GM21576 (cell line): ENCODE results near the gene WNK2.

Experiments used
- ATAC-seq: cut with Tn5 transposase; IDR thresholded peaks from one replicate; pipeline ENCODE4 v1.9.1; 2021; ENCODE audit warnings: mild to moderate bottlenecking, moderate library complexity; ENCODE audit not compliant: unreplicated experiment

The WNK2 gene

GRCh38 chr9:93161786-93162562 lies 22.0 kb upstream of the WNK2 start:
- ATAC-seq, result no peak

DNA sequence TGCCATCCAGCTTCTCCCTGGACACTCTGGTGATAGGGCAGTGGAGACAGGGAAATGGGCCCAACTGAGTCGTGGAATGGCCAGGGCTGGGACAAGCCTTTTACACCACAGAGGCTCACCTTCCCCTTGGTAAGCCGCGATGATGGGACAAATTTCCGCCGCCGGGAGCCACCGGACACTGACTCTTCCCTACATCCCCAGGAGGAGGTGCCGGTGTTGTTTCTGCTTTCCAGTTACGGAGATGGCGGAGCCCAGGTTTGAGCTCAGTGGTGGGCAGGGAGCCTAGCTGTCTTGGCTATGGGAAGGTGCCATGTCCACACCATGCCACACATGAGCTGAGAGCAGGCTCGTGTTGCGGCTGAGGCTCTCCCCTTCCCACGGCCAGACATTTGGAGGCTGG lies 19.9 kb upstream of the WNK2 start:
- ATAC-seq, result no peak

DNA sequence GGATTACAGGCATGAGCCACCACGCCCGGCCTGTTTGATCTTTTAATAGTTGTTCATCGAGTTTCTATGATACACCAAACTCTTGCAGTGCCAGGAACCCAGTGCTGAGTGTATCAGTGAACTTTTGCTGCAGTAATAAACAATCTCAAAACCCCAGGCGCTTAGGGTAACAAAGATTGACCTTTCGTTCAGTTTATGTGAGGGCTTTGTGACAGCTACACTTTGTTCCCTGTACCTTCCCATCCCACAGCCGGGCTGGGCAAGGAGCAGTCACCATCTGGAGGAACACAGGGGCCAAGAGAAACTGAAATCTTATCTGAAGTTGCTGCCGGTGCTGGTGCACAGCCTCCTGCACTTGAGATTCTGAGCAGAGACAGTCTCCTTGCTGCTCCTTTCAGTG lies 17.2 kb upstream of the WNK2 start:
- ATAC-seq, result no peak

GRCh38 chr9:93167185-93167584 lies 16.8 kb upstream of the WNK2 start:
- no peak for ATAC-seq

DNA sequence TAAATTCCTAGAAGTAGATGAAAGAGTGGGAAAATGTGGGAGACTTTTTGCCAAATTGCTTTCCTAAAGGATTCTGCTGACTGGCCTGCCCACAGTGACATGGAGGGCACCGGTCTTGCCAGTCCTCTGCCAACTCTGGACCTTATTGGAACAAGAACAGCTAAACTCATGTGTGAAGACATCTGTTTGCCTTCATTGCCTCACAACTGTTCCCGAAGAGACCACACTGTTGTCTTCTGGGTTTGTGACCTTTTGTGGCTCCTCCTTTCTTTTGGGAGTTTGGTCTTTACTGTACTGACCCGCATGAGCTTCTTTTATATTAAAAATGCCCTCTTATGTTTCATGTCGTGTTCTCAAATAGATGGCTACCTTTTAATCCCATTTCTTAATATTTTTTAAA lies 16.1 kb upstream of the WNK2 start:
- no peak for ATAC-seq

GRCh38 chr9:93168581-93168980 lies 15.4 kb upstream of the WNK2 start:
- no peak for ATAC-seq

GRCh38 chr9:93169444-93169843 lies 14.5 kb upstream of the WNK2 start:
- no peak for ATAC-seq

- no peak for ATAC-seq
Observed at GRCh38 chr9:93170571-93170970, 13.4 kb upstream of the WNK2 start.

- no peak for ATAC-seq
Observed at GRCh38 chr9:93171261-93171990, 12.5 kb upstream of the WNK2 start.

DNA sequence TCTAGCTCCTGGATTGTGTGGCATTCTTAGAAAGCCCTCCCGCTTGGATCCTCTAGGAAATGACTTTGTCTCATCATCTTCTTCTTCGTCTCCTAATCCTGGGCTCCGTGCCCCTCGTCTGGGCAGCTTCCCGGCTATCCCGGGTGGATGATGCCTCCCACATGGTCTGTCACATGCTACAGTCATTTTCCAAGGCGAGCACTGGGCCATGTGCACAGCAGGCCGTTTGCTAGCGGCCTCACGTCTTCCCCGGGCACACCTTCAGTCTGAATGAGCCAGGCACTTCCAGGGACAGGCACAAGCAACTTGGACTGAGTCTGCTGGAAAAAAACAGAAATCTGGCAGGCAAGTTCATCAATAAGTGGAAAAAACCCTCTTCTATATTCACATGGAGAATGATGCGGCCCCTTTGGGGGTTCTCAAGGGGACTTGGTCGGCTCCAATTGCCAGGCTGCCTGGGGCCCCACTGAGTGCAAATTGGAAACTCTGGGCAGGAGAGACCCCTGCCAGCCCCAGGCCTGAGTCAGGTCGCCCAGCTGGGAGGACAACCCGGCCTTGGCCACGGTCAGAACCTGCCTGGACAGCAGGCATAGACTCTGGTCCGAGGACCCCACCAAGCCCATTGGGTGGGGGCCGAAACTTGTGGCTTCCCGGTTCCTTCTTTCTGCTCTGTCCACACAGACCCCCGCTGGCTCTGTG lies 11.1 kb upstream of the WNK2 start:
- no peak for ATAC-seq

- no peak for ATAC-seq
Observed at GRCh38 chr9:93173365-93174051, 10.4 kb upstream of the WNK2 start.

DNA sequence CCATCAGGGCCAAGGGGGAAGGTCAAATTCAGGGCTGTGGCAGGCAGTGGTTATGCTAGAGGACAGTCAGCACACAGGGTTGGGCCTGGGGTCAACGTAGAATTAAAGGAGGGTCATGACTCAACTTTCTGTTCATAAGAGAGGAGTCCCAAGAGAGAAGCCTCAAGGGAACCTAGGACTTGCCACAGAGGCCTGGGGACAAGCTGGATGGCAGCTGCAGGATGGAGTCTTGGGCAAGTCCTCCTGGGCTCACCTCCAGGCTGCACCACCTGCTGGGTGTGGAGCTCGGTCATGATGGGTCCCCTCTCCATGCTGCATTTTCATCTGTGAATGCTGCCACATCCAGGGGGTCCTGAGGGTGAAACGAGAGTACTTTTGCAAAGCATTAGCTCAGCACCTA lies 9.0 kb upstream of the WNK2 start:
- no peak for ATAC-seq

GRCh38 chr9:93177676-93178075 lies 6.3 kb upstream of the WNK2 start:
- no peak for ATAC-seq

DNA sequence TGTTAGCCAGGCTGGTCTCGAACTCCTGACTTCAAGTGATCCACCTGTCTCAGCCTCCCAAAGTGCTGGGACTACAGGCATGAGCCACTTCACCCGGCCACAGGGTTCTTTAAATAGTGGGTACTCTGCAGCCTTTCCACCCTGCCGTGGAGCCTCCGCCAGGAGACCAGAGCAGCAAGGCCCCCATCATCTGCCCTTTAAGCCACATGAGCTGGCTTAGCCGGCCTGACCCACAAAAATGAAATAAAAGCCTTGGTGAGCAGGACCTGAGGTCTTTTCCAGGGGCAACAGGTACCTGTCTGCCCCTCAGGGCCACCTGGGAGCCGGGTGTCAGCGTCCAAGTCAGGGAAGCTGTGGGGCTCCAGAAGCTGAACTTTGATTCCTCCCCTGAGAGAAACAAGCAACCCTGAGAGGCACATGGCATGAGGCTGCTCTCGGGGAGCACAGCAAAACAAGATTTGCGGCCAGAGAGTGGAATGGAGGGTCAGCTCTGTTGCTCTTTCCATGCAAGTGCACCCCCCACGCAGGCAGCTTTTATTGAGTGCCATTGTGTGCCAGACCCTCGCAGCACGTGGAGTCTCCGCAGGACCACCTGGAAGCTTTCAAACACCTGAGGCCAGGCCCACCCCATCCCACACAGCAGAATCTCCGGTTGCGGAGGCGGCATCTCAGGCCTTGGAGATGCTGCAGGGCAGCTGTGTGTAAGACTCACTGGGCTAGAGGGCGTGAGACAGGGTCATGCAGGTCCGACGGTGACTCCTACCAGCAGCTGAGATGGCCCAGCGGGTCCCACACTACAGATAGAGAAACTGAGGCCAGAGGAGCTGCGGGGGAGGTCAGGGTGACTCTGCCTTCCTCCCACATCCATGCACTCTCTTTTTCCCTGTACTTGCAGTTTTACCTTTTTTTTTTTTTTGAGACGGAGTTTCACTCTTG lies 4.8 kb upstream of the WNK2 start:
- ATAC-seq, result no peak

GRCh38 chr9:93180938-93181337 lies 3.0 kb upstream of the WNK2 start:
- ATAC-seq, result no peak

DNA sequence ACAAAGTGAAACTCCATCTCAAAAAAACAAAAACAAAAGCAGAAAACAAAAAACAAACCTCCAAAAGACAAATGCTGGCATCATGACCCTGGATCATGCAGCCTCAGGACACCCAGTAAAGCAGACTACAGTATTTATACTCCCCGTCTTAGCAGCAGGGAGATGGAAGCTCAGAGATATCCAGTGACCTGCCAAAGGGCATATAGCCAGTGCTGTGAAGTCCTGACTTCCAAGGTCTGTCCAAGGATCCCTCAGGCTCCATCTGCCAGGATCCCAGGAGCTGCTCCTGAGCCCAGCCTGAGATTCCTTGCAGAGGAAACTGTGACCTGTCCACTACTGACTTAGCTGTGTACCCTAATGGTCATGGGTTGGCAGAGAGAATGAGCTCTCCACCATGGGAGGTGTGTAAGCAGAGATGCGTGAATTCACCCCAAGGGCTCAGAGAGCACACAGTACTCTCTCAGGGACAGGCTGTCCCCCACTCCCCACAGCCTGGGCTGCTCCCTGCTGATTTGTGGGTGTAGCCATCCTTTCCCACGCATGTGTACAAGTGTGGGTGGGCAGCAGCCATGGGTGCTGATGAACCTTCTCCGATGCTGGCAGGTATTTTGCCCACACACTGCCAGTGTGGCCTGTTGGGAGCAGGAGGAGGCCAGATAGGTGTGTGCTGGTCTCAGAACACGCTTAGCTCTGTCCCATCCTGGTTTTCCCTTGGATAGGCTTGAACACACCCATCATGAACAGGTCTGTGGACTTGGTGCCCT lies 2.1 kb upstream of the WNK2 start:
- no peak for ATAC-seq

- no peak for ATAC-seq
Observed at GRCh38 chr9:93182572-93182971, 1.4 kb upstream of the WNK2 start.

DNA sequence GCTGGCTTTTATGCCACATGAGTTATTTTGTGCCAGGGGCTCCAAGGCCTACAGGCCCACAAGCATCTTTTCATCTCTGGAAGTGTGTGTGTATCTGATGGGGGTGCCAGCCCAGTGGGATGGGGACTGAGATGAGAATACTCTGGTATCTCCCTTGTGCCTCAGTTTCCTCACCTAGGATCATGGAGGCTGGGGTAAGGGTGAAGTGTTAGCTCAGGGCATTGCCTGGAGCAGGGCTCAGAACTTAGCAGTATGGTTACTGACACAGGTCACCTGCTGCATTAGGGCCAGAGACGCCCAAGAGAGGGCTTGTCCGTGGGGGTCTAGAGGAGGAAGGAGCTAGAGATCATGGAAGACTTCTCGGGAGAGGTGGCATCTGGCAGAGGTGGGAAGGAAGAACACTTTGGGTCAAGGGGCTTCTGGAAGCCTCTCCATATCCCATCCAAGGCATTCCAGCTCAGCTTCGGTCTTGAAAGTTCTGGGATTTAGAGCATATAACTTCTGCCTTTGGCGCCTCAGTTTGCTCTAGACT lies 742 bp upstream of the WNK2 start:
- no peak for ATAC-seq
